KG1 (cell line): Measurements from ENCODE around the gene ZNF672.
A peak's percentile ranks its signal among the peaks of the same experiment; 100 is the strongest.
"Not testable (repeated sequence)": the region's sequence is repeated elsewhere in the genome, so short reads cannot be mapped to it uniquely, and the experiment has no call there.

Experiments
- DNase-seq: peaks from one replicate; lab custom pipeline; 2025; lab: John Stamatoyannopoulos, UW

The ZNF672 gene

DNA sequence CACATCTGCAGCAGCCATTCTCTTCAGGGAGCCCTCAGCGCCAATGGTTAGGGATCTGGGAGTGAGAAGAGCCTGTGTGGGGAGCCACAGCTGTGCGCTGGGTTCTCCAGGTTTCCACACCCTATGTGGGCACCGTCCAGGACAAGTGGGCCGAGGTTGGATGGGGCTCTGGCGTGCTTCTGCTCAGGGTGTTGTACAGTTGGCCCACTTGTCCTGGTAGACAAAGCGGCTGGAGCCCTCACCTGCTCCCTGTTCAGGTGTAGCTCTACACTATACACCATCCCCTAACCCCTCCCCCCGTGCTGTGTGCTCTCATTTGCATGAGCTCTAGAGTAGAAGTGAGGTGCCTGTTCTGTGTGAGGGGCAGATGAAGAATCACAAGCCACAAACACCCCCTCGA, 24.5 kb upstream of the ZNF672 start:
- DNase-seq: no peak

GRCh38 chr1:248814351-248814750, 23.7 kb upstream of the ZNF672 start:
- no peak for DNase-seq

DNA sequence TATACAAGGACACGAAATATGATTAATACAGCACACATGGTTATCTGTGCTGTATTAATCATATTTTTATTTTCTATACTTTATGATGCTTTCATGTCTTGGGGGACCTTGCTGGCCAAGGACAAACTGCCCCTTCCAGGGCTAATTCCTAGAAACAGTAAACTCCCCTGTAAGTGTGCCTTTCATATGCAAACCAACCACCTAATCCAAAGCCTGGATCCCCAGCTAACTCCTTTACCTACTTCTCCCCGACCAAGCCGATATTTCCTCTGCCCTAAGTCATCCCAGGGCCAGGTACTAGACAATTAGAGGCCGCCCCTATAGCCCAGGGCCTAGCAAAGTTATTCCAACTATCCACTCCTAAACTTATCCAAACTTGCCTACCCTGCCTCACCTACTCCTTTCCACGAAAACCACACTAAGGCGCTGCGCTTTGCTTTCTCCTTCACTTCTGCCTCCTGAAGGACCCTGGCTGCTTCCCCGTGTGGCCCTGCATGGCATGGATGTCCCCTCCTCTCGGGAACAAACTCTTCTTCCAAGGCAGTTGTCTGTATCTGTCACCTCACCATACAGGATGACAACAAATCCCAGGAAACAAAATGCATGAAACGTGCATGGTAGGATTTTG, 22.5 kb upstream of the ZNF672 start:
- DNase-seq: no peak

DNA sequence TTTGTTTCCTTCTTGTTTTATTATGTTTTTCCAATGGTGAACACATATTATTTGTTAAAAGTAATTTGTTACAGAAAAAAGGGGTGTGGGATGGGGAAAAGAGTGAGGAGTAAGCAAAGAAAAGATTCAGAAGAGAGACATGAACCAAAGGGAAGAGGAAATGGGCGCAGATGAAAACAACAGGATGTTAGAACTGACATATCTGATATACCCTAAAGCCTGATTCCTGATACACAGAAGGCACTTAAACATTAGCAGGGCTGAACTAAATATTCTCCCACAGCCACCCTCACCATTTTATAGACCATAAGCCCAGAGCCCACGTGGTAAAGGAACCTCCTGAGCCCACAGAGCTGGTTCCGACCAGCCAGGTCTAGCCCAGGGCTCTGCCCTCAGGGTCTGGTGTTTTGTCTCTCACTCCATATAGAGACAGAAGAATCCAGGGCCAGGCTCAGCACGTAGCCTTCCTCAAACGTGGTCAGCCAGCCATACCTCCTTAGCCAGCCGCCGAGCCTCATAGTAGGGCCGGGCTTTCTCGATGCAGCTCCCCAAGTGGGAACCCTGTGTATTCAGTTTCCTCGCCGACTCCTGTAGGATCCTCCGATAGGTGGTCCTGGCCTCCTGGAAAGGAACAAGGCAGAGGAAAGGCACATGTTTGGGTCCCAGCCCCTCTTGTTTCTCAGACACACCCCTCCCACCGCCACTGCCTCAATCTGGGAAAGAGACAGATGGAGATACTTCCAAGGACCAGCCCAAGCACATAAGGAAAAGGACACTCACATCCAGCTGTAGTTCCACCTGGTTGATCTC, 21.8 kb upstream of the ZNF672 start:
- DNase-seq: no peak

GRCh38 chr1:248817065-248817464, 21.0 kb upstream of the ZNF672 start:
- peak; percentile 69 for DNase-seq

DNA sequence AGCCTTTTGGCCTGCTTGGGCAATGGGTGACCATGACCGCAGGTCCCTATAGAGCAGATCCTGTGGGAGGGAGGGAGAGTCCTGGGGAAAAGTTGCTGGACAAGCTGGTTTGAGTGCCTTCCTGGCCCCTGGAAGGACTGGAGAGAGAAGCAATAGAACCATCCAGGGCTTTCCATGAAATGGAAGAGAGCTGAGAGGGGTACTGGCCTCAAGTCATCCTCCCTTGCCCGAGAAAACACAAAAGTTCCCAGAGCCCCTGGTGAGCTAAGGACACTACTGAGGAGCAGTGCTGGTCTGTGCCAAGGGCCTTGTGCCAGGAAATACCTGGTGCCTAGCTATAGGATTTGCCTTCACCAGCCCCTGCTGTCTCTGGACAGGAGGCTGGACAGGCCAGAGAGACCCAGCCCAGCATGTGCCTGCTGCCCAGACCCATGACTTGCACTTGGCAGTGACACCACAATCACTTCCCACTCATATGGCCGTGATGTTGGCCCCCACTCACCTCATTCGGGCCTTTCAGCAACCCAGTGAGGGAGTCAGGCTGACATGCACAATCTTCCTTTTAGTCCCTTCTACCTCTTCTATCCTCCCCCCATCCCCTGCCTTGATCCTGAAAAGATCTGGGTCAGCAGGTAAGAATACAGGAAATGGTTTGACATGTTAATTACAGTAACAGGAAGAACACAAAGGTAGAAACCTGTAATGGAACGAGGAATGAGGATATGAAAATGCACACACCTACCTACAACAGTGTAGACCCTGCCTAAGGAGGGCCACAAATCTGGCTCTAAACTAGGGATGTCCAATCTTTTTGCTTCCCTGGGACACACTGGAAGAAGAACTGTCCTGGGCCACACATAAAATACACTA, 19.3 kb upstream of the ZNF672 start:
- DNase-seq: no peak

DNA sequence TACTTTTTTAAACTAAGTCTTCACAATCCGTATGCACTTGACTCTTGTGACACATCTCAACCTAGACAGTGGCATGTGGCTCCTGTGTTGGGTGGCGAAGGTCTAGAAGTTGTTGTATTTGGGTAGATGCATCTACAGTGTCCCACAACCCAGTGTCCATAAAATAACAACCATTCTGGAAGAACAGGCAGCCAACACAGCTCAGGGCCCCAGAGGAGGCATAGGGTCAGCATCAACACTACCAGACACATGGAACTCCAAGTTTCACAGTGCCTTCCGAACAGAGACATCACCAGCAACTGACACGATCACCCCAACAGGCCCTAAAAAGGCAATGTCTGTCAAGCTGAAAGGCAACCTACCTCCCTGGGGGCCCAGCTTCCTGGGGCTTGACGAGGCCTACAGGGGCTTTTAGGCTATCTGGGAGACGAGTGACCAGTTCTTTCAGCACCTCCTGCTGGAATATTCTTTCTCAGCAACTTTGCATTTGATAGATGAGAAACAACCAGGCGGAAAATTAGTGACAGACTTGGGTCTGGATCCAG, 17.9 kb upstream of the ZNF672 start:
- no peak for DNase-seq

- no peak for DNase-seq
Observed at GRCh38 chr1:248821101-248821500, 16.9 kb upstream of the ZNF672 start.

- no peak for DNase-seq
Observed at GRCh38 chr1:248821641-248822040, 16.4 kb upstream of the ZNF672 start.

GRCh38 chr1:248822148-248823032, 15.6 kb upstream of the ZNF672 start:
- DNase-seq: no peak

DNA sequence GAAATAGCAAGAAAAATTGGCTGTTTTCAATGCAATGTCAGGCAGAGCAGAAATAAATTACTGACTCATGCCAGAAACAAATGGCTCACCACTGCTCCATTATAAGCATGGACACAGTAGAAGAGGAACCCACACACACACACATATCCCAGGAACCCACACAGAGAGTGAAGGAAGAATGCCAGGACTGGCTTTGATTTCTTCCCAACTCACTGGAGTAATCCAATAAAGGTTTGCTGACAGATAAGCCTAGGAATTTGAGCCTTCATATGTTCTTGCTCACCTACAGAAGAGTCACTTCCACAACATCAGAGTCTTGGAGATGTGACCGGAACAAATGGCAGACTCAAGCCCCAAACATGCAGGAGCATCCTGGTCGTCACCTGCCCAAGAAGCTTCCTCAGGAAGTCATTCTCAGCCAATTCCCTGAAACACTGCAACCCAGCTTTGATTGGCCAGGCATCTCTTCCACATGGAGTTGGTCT, 14.5 kb upstream of the ZNF672 start:
- no peak for DNase-seq

GRCh38 chr1:248824301-248824700, 13.7 kb upstream of the ZNF672 start:
- no peak for DNase-seq

- no peak for DNase-seq
Observed at GRCh38 chr1:248824701-248825100, 13.3 kb upstream of the ZNF672 start.

- DNase-seq: no peak
Observed at GRCh38 chr1:248825136-248825535, 12.9 kb upstream of the ZNF672 start.

DNA sequence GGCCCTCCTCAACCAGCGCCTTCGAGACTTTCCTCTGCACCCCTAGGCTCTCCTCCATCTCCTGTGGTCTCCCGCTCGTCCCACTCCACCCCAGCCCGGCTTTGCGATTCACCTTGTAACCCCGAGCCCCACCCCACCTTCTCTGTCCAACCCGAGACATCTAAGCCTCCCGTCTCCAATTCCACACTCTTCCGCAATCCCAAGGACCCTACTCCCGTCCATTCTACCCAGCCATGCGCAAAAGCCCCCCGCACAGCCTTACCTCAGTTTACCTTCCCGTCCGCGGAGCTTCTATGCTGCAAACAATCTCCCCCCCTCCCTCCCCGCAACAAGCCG, 12.5 kb upstream of the ZNF672 start:
- no peak for DNase-seq

GRCh38 chr1:248825909-248826760, 11.9 kb upstream of the ZNF672 start, which contains the start of gene SH3BP5L:
SH3BP5L (minus strand) TSS chr1:248825915; CDS start chr1:248824935, 980 bp downstream.
- DNase-seq: peak; percentile 96

DNA sequence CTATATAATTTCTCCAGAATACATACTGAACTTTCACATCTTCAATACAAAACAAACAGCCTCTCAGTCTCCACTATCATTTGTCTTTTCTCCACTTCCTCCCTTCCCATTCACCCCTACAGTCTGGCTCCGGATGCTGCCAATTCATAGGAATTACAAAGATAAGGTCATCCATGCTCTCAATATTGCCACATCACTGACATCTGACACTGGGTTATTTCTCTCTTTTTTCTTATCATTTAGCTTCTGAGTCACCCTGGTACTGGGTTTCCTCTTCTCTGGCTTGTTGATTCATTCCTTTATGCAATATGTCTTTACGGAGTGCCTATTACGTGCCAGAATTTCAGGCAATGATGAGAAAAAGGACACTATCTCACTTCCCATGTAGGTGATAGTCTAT, 9.2 kb upstream of the ZNF672 start:
- DNase-seq: no peak

DNA sequence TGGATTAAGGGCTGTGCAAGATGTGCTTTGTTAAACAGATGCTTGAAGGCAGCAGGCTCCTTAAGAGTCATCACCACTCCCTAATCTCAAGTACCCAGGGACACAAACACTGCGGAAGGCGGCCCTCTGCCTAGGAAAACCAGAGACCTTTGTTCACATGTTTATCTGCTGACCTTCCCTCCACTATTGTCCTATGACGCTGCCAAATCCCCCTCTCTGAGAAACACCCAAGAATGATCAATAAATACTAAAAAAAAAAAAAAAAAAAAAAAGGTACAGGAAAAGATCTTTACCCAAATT, 7.4 kb upstream of the ZNF672 start:
- not testable (repeated sequence) for DNase-seq

GRCh38 chr1:248831842-248832241, 6.2 kb upstream of the ZNF672 start:
- no peak for DNase-seq

GRCh38 chr1:248834343-248834940, 3.6 kb upstream of the ZNF672 start:
- peak; percentile 34 for DNase-seq
